ENCODE results near the gene SPACA6.

SPACA6 gene

DNA sequence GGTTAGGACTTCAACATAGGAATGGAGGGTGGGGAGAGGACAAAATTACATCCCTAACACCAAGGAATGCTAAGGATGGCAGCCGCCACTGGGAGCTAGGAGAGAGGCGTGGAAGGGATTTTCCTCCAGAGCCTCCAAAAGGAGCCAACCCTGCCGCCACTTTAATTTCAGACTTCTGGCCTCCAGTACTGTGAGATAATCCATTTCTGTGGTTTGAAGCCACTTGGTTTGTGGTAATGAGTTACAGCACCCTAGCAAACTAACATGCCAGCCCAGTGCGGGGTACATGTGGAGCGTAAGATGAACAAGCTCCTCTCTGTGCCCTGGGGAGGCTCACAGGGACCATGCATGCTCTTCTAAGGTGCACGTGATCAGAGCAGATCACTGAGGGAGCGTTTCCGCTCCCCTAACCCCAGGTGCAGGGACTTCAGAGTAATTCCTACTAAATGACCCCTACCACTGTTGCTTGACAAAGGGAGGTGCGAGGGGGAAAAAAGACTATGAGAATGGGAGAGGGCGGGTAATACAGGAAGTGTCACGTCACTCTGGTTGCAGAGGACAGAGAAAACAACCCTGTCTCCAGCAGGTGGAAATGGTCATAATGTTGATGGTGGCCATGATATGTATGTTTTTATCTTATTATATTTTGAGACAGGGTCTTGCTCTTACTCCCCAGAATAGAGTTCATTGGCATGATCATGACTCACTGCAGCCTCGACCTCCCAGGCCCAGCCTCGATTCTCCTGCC, 46.5 kb downstream of the SPACA6 start:
- no peak for DNase-seq

- no peak for DNase-seq
Measured at GRCh38 chr19:51740356-51740755, 47.2 kb downstream of the SPACA6 start.

DNA sequence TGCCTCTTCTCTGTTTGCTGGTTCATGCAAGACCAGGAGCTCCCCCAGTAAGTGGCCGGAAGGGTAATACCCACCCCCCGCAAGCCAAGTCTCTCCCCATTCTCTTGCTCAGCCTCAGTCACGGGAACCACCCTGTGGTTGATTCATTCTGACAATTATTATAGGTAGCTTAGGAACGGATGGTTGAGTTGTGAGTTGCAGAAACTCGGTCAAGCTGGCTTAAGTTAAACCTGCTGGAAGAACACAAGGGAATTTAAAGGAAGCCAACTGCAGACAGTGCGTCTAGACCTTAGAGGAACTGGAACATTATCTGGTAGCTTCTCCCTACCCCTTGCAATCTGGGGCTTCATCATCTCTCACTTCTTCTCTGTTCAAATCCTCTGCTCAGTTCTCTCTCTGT, 49.7 kb downstream of the SPACA6 start:
- DNase-seq = no peak

GRCh38 chr19:51743405-51743804, 50.3 kb downstream of the SPACA6 start:
- DNase-seq = no peak

GRCh38 chr19:51746731-51747130, 53.6 kb downstream of the SPACA6 start:
- DNase-seq = no peak

DNA sequence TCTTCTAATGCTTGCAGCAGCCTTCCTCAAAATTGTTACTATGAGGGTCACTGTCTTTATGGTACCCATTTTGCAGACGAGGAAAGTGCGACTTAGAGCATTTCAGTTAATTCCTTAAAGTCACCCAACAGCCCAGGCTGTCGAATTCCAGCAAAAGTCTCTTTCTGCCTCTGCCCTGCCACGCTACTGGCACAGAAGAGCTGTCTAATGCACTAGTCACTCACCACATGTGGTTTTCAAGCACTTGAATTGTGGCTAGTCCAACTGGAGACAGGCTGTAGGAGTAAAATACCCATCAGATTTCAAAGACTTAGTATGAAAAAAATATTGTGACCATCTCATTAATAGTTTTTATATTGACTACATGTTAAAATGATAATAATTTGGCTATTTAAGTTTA, 56.8 kb downstream of the SPACA6 start:
- DNase-seq = no peak

- DNase-seq = no peak
Measured at GRCh38 chr19:51750400-51751094, 57.4 kb downstream of the SPACA6 start.

GRCh38 chr19:51751655-51752054, 58.5 kb downstream of the SPACA6 start, which contains the start of gene FPR1:
Gene FPR1, minus strand, starts transcription at chr19:51751878. Its CDS starts 4,884 bp downstream, at chr19:51746994.
- DNase-seq = no peak

DNA sequence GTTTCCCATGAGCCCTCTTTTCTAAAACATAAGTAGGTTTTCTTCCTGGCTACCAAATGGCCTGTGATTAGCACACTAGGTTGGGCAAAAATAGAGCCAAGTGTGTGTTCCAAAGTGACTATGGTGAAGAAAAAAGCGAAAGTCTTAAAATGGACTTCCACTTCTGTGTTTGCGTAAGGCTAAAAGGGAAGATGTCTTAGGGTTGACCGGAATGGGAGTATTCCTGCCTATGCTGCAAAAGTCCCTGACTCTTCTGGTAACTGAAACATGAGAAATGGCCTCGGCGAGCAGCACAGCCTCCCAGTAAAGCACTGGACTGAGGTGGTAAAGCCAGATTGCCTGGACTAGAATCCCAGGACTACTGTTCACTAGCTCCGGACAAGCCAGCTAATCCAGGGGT, 61.0 kb downstream of the SPACA6 start:
- DNase-seq = no peak

DNA sequence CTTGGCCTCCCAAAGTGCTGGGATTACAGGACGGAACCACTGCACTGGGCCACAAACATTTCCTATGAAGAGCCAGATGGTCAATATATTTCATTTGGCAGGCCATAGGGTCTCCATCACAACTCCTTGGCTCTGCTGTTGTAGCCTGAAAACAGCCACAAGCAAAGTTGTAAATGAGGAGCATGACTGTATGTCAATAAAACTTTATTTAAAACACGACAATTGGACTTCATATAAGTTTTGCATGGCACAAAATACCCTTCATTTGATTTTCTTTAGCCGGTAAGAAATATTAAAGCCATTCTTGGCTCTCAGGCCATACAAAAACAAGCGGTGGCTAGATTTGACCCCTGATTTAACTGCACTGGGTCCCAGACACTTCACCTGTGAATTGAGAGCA, 61.6 kb downstream of the SPACA6 start:
- no peak for DNase-seq
